ENCODE results near the gene ATOSB. TPM values are rescaled to one million over a fixed set of nuclear protein-coding genes. Genes with fewer than 3 reads are reported as not detected.

The ATOSB gene
- total and polyA plus RNA-seq, 9 of the 15 experiments (the other 6 are each of a cell fraction or from before 2014, with no cell fraction given) = 0.45 to 8.0 (median 4.2) TPM

GRCh38 chr9:35054185-35054835 is 61.4 kb downstream of the ATOSB start:
- H3K36me3 ChIP-seq (ENCODE audit: control insufficient read depth, insufficient read depth, low read length) = peaks cover 43% of the 10 kb centered on the region
- no peak for TF ChIP-seq NR3C1 (CRISPR knock-in tag; IDR thresholded peaks at IDR 0.05)
- TF ChIP-seq HMBOX1 (IDR thresholded peaks at IDR 0.05) = peak; percentile 60; the same call in 1 of the 2 replicates
- TF ChIP-seq HDGF (IDR thresholded peaks at IDR 0.05) = no peak
- peak; percentile 67; the same call in 1 of the 2 replicates for TF ChIP-seq POLR2AphosphoS2 (IDR thresholded peaks at IDR 0.05; ENCODE audit: low read length)
- TF ChIP-seq POLR2A (conservative IDR thresholded peaks at IDR 0.05) = 0 out of 2 replicates have a peak, but pooled peaks have one; percentile 7
- TF ChIP-seq RBM25 (IDR thresholded peaks at IDR 0.05; ENCODE audit: low read depth, low read length, severe bottlenecking) = no peak
- no peak for TF ChIP-seq CEBPG (CRISPR knock-in tag; IDR thresholded peaks at IDR 0.05)
- TF ChIP-seq CEBPG (tag; conservative IDR thresholded peaks at IDR 0.05 in 1 of 2, IDR thresholded peaks at IDR 0.05 in 1 of 2) = peak in 1 of 2 experiments; percentile 36; a peak in 1 of 4 replicates
- no TSS peak for BruUV-seq (replicated peaks)
- H3K9me1 ChIP-seq (ENCODE audit: control insufficient read depth, insufficient read depth, low read length) = no peaks in the 10 kb centered on the region
- CTCF ChIA-PET (ENCODE audit: low intra/inter-chr PET ratio) = no interaction called here
- no peak overlapping the region for H2AFZ ChIP-seq (ENCODE audit: low read depth, low read length)
- H3K4me2 ChIP-seq (ENCODE audit: insufficient read depth, low read length) = no peak overlapping the region
- no peaks in the 10 kb centered on the region for H3K79me2 ChIP-seq (ENCODE audit: control insufficient read depth, insufficient read depth, low read length)
- intact Hi-C loops (cut with micrococcal nuclease) = loop anchor here (5.0 kb wide), 2 partner anchors 57 to 157 kb away; a partner anchor contains a TSS
- H3K4me1 ChIP-seq (replicated peaks in 1 of 2; ENCODE audit: control insufficient read depth in 2 of 2, insufficient read depth in 2 of 2, low read length in 2 of 2) = peaks cover 0 to 2% of the 10 kb centered on the region in 2 experiments; a peak in 2 of 5 replicates
- in situ Hi-C loops (cut with MboI) = no loop called here
- no peaks in the 10 kb centered on the region for H3K9me3 ChIP-seq (replicated peaks; ENCODE audit: control insufficient read depth, insufficient read depth, low read depth, low read length)
- ATAC-seq = no peak; the same call in 2 of the 3 replicates
- H3K27ac ChIP-seq (ENCODE audit: extremely low read depth, low read depth, low read length) = no peak overlapping the region
- 69% methylated on average over 5 of the region's 5 CpGs for WGBS (ENCODE audit: insufficient coverage, low coverage, missing lambda C conversion rate)
- FAIRE-seq = peak; percentile 29
- POLR2A ChIA-PET = interaction anchor here (0.8 to 3.8 kb wide), 3 partner anchors 8 to 13 kb away, joined by 3 to 12 read pairs (median 4); no protein-coding TSS in a partner anchor
- DNase-seq (ENCODE audit: extremely low read depth in 1 of 4, low spot score in 3 of 4) = no peak
- no peak overlapping the region for H3K4me3 ChIP-seq
- no peaks in the 10 kb centered on the region for H3K27me3 ChIP-seq (ENCODE audit: control insufficient read depth in 2 of 2, insufficient read depth in 2 of 2, low read length in 2 of 2)
- no peak overlapping the region for H3K9ac ChIP-seq (ENCODE audit: insufficient read depth in 1 of 2, low read depth in 2 of 2, low read length in 2 of 2)
- H4K20me1 ChIP-seq (replicated peaks; ENCODE audit: control insufficient read depth, insufficient read depth, low read length) = no peaks in the 10 kb centered on the region

Other genes starting within 250 kb of the ATOSB start
- not detected in 2 replicates for gene PHF24, start 157.6 kb downstream of the ATOSB start, total RNA-seq (2014; rRNA removed)
- gene PHF24, start 157.6 kb downstream of the ATOSB start, total RNA-seq (2014; rRNA removed; fragmentation: Illumina TruSeq; extraction: Trizol) = not detected in 2 replicates
- not detected in 2 replicates for gene PHF24, start 157.6 kb downstream of the ATOSB start, total RNA-seq (2015; rRNA removed; fragmentation: Illumina TruSeq; extraction: Trizol)
- not detected in 2 replicates for gene PHF24, start 157.6 kb downstream of the ATOSB start, total RNA-seq (2021)
- gene PHF24, start 157.6 kb downstream of the ATOSB start, polyA plus RNA-seq (2011; rRNA removed) = 0.01 TPM in 2 replicates
- not detected in 2 replicates for gene PHF24, start 157.6 kb downstream of the ATOSB start, polyA plus RNA-seq (2014; fragmentation: Illumina TruSeq; extraction: Trizol)
- not detected for gene PHF24, start 157.6 kb downstream of the ATOSB start, polyA plus RNA-seq (2014; fragmentation: Nextera tagmentation; extraction: Ambion mirVana)
- gene PHF24, start 157.6 kb downstream of the ATOSB start, polyA plus RNA-seq (2014; rRNA removed) = 0.01 TPM in 1 of 2 replicates, not detected in the other
- 4.1 and 5.2 TPM in 2 replicates for gene DNAJB5, start 126.1 kb downstream of the ATOSB start, total RNA-seq (2014; rRNA removed)
- 3.7 TPM in 2 replicates for gene DNAJB5, start 126.1 kb downstream of the ATOSB start, total RNA-seq (2014; rRNA removed; fragmentation: Illumina TruSeq; extraction: Trizol)
- 2.6 and 2.7 TPM in 2 replicates for gene DNAJB5, start 126.1 kb downstream of the ATOSB start, total RNA-seq (2015; rRNA removed; fragmentation: Illumina TruSeq; extraction: Trizol)
- gene DNAJB5, start 126.1 kb downstream of the ATOSB start, total RNA-seq (2021) = 3.6 and 4.4 TPM in 2 replicates
- gene DNAJB5, start 126.1 kb downstream of the ATOSB start, polyA plus RNA-seq (2011; rRNA removed) = 1.5 and 1.7 TPM in 2 replicates
- gene DNAJB5, start 126.1 kb downstream of the ATOSB start, polyA plus RNA-seq (2014; fragmentation: Illumina TruSeq; extraction: Trizol) = 7.4 and 7.8 TPM in 2 replicates
- gene DNAJB5, start 126.1 kb downstream of the ATOSB start, polyA plus RNA-seq (2014; fragmentation: Nextera tagmentation; extraction: Ambion mirVana) = under 1 TPM; 0.15 to 0.63 TPM
- gene DNAJB5, start 126.1 kb downstream of the ATOSB start, polyA plus RNA-seq (2014; rRNA removed) = 3.7 and 4.2 TPM in 2 replicates
- 192 and 235 TPM in 2 replicates for gene VCP, start 43.2 kb downstream of the ATOSB start, total RNA-seq (2014; rRNA removed)
- gene VCP, start 43.2 kb downstream of the ATOSB start, total RNA-seq (2014; rRNA removed; fragmentation: Illumina TruSeq; extraction: Trizol) = 199 and 201 TPM in 2 replicates
- 199 TPM in 2 replicates for gene VCP, start 43.2 kb downstream of the ATOSB start, total RNA-seq (2015; rRNA removed; fragmentation: Illumina TruSeq; extraction: Trizol)
- 232 and 256 TPM in 2 replicates for gene VCP, start 43.2 kb downstream of the ATOSB start, total RNA-seq (2021)
- 221 and 257 TPM in 2 replicates for gene VCP, start 43.2 kb downstream of the ATOSB start, polyA plus RNA-seq (2011; rRNA removed)
- 209 and 259 TPM in 2 replicates for gene VCP, start 43.2 kb downstream of the ATOSB start, polyA plus RNA-seq (2014; fragmentation: Illumina TruSeq; extraction: Trizol)
- 10 to 100 TPM in 1 of 2 experiments, 1 to 10 TPM in 1; 7.1 to 15.6 TPM for gene VCP, start 43.2 kb downstream of the ATOSB start, polyA plus RNA-seq (2014; fragmentation: Nextera tagmentation; extraction: Ambion mirVana)
- gene VCP, start 43.2 kb downstream of the ATOSB start, polyA plus RNA-seq (2014; rRNA removed) = 128 and 140 TPM in 2 replicates
- gene FANCG, start 35.9 kb downstream of the ATOSB start, total RNA-seq (2014; rRNA removed) = 27.3 and 30.8 TPM in 2 replicates
- gene FANCG, start 35.9 kb downstream of the ATOSB start, total RNA-seq (2014; rRNA removed; fragmentation: Illumina TruSeq; extraction: Trizol) = 26.4 and 28.3 TPM in 2 replicates
- gene FANCG, start 35.9 kb downstream of the ATOSB start, total RNA-seq (2015; rRNA removed; fragmentation: Illumina TruSeq; extraction: Trizol) = 30.0 and 31.0 TPM in 2 replicates
- gene FANCG, start 35.9 kb downstream of the ATOSB start, total RNA-seq (2021) = 38.4 and 41.2 TPM in 2 replicates
- gene FANCG, start 35.9 kb downstream of the ATOSB start, polyA plus RNA-seq (2011; rRNA removed) = 30.4 and 34.6 TPM in 2 replicates
- 33.3 and 34.4 TPM in 2 replicates for gene FANCG, start 35.9 kb downstream of the ATOSB start, polyA plus RNA-seq (2014; fragmentation: Illumina TruSeq; extraction: Trizol)
- gene FANCG, start 35.9 kb downstream of the ATOSB start, polyA plus RNA-seq (2014; fragmentation: Nextera tagmentation; extraction: Ambion mirVana) = 10 to 100 TPM in 1 of 2 experiments, 1 to 10 TPM in 1; 7.5 to 12.2 TPM
- 39.0 and 43.9 TPM in 2 replicates for gene FANCG, start 35.9 kb downstream of the ATOSB start, polyA plus RNA-seq (2014; rRNA removed)
- gene PIGO, start 19.3 kb downstream of the ATOSB start, total RNA-seq (2014; rRNA removed) = 11.3 and 11.5 TPM in 2 replicates
- 5.4 and 6.7 TPM in 2 replicates for gene PIGO, start 19.3 kb downstream of the ATOSB start, total RNA-seq (2014; rRNA removed; fragmentation: Illumina TruSeq; extraction: Trizol)
- gene PIGO, start 19.3 kb downstream of the ATOSB start, total RNA-seq (2015; rRNA removed; fragmentation: Illumina TruSeq; extraction: Trizol) = 5.7 TPM in 2 replicates
- gene PIGO, start 19.3 kb downstream of the ATOSB start, total RNA-seq (2021) = 13.7 and 15.8 TPM in 2 replicates
- gene PIGO, start 19.3 kb downstream of the ATOSB start, polyA plus RNA-seq (2011; rRNA removed) = 9.7 and 15.0 TPM in 2 replicates
- gene PIGO, start 19.3 kb downstream of the ATOSB start, polyA plus RNA-seq (2014; fragmentation: Illumina TruSeq; extraction: Trizol) = 10.1 and 12.2 TPM in 2 replicates
- gene PIGO, start 19.3 kb downstream of the ATOSB start, polyA plus RNA-seq (2014; fragmentation: Nextera tagmentation; extraction: Ambion mirVana) = 1 to 10 TPM; 5.6 to 5.9 TPM
- 10.2 and 11.1 TPM in 2 replicates for gene PIGO, start 19.3 kb downstream of the ATOSB start, polyA plus RNA-seq (2014; rRNA removed)
- gene STOML2, start 12.7 kb downstream of the ATOSB start, total RNA-seq (2014; rRNA removed) = 215 and 273 TPM in 2 replicates
- 109 and 132 TPM in 2 replicates for gene STOML2, start 12.7 kb downstream of the ATOSB start, total RNA-seq (2014; rRNA removed; fragmentation: Illumina TruSeq; extraction: Trizol)
- 131 and 132 TPM in 2 replicates for gene STOML2, start 12.7 kb downstream of the ATOSB start, total RNA-seq (2015; rRNA removed; fragmentation: Illumina TruSeq; extraction: Trizol)
- 211 and 214 TPM in 2 replicates for gene STOML2, start 12.7 kb downstream of the ATOSB start, total RNA-seq (2021)
- 196 and 209 TPM in 2 replicates for gene STOML2, start 12.7 kb downstream of the ATOSB start, polyA plus RNA-seq (2011; rRNA removed)
- gene STOML2, start 12.7 kb downstream of the ATOSB start, polyA plus RNA-seq (2014; fragmentation: Illumina TruSeq; extraction: Trizol) = 174 and 184 TPM in 2 replicates
- gene STOML2, start 12.7 kb downstream of the ATOSB start, polyA plus RNA-seq (2014; fragmentation: Nextera tagmentation; extraction: Ambion mirVana) = 100 to 1,000 TPM; 110 to 125 TPM
- gene STOML2, start 12.7 kb downstream of the ATOSB start, polyA plus RNA-seq (2014; rRNA removed) = 220 and 244 TPM in 2 replicates
- gene UNC13B, start 46.1 kb upstream of the ATOSB start, total RNA-seq (2014; rRNA removed) = 7.0 and 9.1 TPM in 2 replicates
- 8.9 and 9.6 TPM in 2 replicates for gene UNC13B, start 46.1 kb upstream of the ATOSB start, total RNA-seq (2014; rRNA removed; fragmentation: Illumina TruSeq; extraction: Trizol)
- 8.2 and 8.3 TPM in 2 replicates for gene UNC13B, start 46.1 kb upstream of the ATOSB start, total RNA-seq (2015; rRNA removed; fragmentation: Illumina TruSeq; extraction: Trizol)
- 11.1 and 11.5 TPM in 2 replicates for gene UNC13B, start 46.1 kb upstream of the ATOSB start, total RNA-seq (2021)
- gene UNC13B, start 46.1 kb upstream of the ATOSB start, polyA plus RNA-seq (2011; rRNA removed) = 7.5 and 10.0 TPM in 2 replicates
- 10.0 and 11.3 TPM in 2 replicates for gene UNC13B, start 46.1 kb upstream of the ATOSB start, polyA plus RNA-seq (2014; fragmentation: Illumina TruSeq; extraction: Trizol)
- 1 to 10 TPM; 2.4 to 3.9 TPM for gene UNC13B, start 46.1 kb upstream of the ATOSB start, polyA plus RNA-seq (2014; fragmentation: Nextera tagmentation; extraction: Ambion mirVana)
- 8.6 and 9.0 TPM in 2 replicates for gene UNC13B, start 46.1 kb upstream of the ATOSB start, polyA plus RNA-seq (2014; rRNA removed)